Brain microvascular endothelial cell (primary cell): ENCODE data around the gene ADARB1.

ENCODE experiments used
- DNase-seq: peaks from one replicate; pipeline ENCODE4 v3.0.0-alpha.2; 2020
- H3K27ac ChIP-seq: fragments of 250-450 bp; sonication (Bioruptor Pico); 2 replicates; pipeline ENCODE4 v1.5.1; 2020; ENCODE audit warnings: mild to moderate bottlenecking, moderate library complexity
- H3K27me3 ChIP-seq: fragments of 250-450 bp; sonication (Bioruptor Pico); replicated peaks from 2 replicates; pipeline ENCODE4 v1.5.1; 2020; ENCODE audit warnings: mild to moderate bottlenecking
- H3K36me3 ChIP-seq: fragments of 250-450 bp; sonication (Bioruptor Pico); replicated peaks from 2 replicates; pipeline ENCODE4 v1.5.1; 2020; ENCODE audit warnings: mild to moderate bottlenecking
- H3K4me3 ChIP-seq: 2 replicates; pipeline ENCODE4 v1.5.1; 2011; ENCODE audit warnings: low read depth, mild to moderate bottlenecking, control low read depth, low read length, moderate library complexity
- CTCF ChIP-seq: IDR thresholded peaks from 2 replicates; pipeline ENCODE4 v1.5.1; 2011; ENCODE audit warnings: low read depth, mild to moderate bottlenecking, moderate library complexity, low read length, control low read depth, inconsistent platforms; ENCODE audit errors: missing control alignments
- in situ Hi-C: cut with HindIII; loops from 2 replicates; pipeline ENCODE4 v1.10.0; 2017; ENCODE audit warnings: low sequenced_read_pairs, low pct_ligation_motif_present

Gene ADARB1

GRCh38 chr21:45060675-45061311 lies 13.6 kb upstream of the ADARB1 start:
- DNase-seq, result no peak
- no peaks in the 10 kb centered on the region for H3K36me3 ChIP-seq
- no peak overlapping the region for H3K27ac ChIP-seq
- H3K27me3 ChIP-seq, result no peaks in the 10 kb centered on the region
- in situ Hi-C loops, result no loop called here
- TF ChIP-seq CTCF, result no peak
- no peak overlapping the region for H3K4me3 ChIP-seq

GRCh38 chr21:45064091-45064490 lies 10.3 kb upstream of the ADARB1 start:
- H3K36me3 ChIP-seq, result no peaks in the 10 kb centered on the region
- no peak overlapping the region for H3K4me3 ChIP-seq
- no peak for DNase-seq
- in situ Hi-C loops, result no loop called here
- no peak for TF ChIP-seq CTCF
- H3K27ac ChIP-seq, result no peak overlapping the region
- no peaks in the 10 kb centered on the region for H3K27me3 ChIP-seq

GRCh38 chr21:45064618-45065399 lies 9.6 kb upstream of the ADARB1 start:
- Histone ChIP-seq H3K27ac (peak overlapping the region; percentile 39), H3K27me3 (no peaks in the 10 kb centered on the region), H3K36me3 (no peaks in the 10 kb centered on the region), H3K4me3 (no peak overlapping the region)
- TF ChIP-seq CTCF, result no peak
- in situ Hi-C loops, result no loop called here
- DNase-seq, result no peak

- in situ Hi-C loops, result no loop called here
- no peak for TF ChIP-seq CTCF
- no peaks in the 10 kb centered on the region for H3K27me3 ChIP-seq
- H3K4me3 ChIP-seq, result no peak overlapping the region
- no peak overlapping the region for H3K27ac ChIP-seq
- H3K36me3 ChIP-seq, result no peaks in the 10 kb centered on the region
- DNase-seq, result no peak
These were observed 6.7 kb upstream of the ADARB1 start for GRCh38 chr21:45067462-45068285.

- no peak for DNase-seq
- no peaks in the 10 kb centered on the region for H3K36me3 ChIP-seq
- in situ Hi-C loops, result no loop called here
- TF ChIP-seq CTCF, result no peak
- H3K27me3 ChIP-seq, result no peaks in the 10 kb centered on the region
- no peak overlapping the region for H3K4me3 ChIP-seq
- H3K27ac ChIP-seq, result no peak overlapping the region
These were observed 5.3 kb upstream of the ADARB1 start for GRCh38 chr21:45069085-45069484.
